KMS-11 (cell line): ENCODE measurements around the gene GREM1.
A peak's percentile ranks its signal among the peaks of the same experiment; 100 is the strongest.

ENCODE experiments used
- H2AFZ ChIP-seq: fragments of 200-600 bp; sonication (generic); 2 replicates; pipeline ENCODE4 v1.6.1; 2016; ENCODE audit warnings: antibody characterized with exemption, mixed run types, low read depth
- H3K27ac ChIP-seq: fragments of 200-600 bp; sonication (generic); 2 replicates; pipeline ENCODE4 v1.6.1; 2016; ENCODE audit warnings: mild to moderate bottlenecking, mixed run types
- H3K27me3 ChIP-seq: fragments of 200-600 bp; sonication (generic); 2 replicates; pipeline ENCODE4 v1.6.1; 2017; ENCODE audit warnings: mild to moderate bottlenecking, low read depth, mixed run types, moderate library complexity; ENCODE audit not compliant: insufficient read depth
- H3K36me3 ChIP-seq: fragments of 200-600 bp; sonication (generic); 2 replicates; pipeline ENCODE4 v1.6.1; 2017; ENCODE audit warnings: mild to moderate bottlenecking, mixed run types; ENCODE audit not compliant: insufficient read depth
- H3K4me1 ChIP-seq: fragments of 200-600 bp; sonication (generic); 2 replicates; pipeline ENCODE4 v1.6.1; 2016; ENCODE audit warnings: mild to moderate bottlenecking, low read depth, mixed run types; ENCODE audit not compliant: poor library complexity, severe bottlenecking
- H3K4me2 ChIP-seq: fragments of 200-600 bp; sonication (generic); 2 replicates; pipeline ENCODE4 v1.7.0; 2016; ENCODE audit warnings: mild to moderate bottlenecking, mixed run types
- H3K4me3 ChIP-seq: fragments of 200-600 bp; sonication (generic); IDR thresholded peaks from 2 replicates; pipeline ENCODE4 v1.6.1; 2017; ENCODE audit warnings: low read depth, low read length, mixed read lengths; ENCODE audit not compliant: insufficient read depth
- H3K79me2 ChIP-seq: fragments of 200-600 bp; sonication (generic); 2 replicates; pipeline ENCODE4 v1.6.1; 2016; ENCODE audit warnings: low read depth, mixed run types; ENCODE audit not compliant: insufficient read depth
- H3K9ac ChIP-seq: fragments of 200-600 bp; sonication (generic); 2 replicates; pipeline ENCODE4 v1.6.1; 2016; ENCODE audit warnings: mild to moderate bottlenecking, mixed run types
- H4K20me1 ChIP-seq: fragments of 200-600 bp; sonication (generic); 2 replicates; pipeline ENCODE4 v1.6.1; 2016; ENCODE audit warnings: mild to moderate bottlenecking, mixed run types; ENCODE audit not compliant: insufficient read depth
- TF ChIP-seq, protein P1 (sequence below): fragments of 200-600 bp; sonication (generic); conservative IDR thresholded peaks from 2 replicates; pipeline ENCODE4 v1.6.1; 2017; ENCODE audit warnings: low read depth, mild to moderate bottlenecking, antibody characterized with exemption, low read length, moderate library complexity, mixed read lengths

GREM1 gene

DNA sequence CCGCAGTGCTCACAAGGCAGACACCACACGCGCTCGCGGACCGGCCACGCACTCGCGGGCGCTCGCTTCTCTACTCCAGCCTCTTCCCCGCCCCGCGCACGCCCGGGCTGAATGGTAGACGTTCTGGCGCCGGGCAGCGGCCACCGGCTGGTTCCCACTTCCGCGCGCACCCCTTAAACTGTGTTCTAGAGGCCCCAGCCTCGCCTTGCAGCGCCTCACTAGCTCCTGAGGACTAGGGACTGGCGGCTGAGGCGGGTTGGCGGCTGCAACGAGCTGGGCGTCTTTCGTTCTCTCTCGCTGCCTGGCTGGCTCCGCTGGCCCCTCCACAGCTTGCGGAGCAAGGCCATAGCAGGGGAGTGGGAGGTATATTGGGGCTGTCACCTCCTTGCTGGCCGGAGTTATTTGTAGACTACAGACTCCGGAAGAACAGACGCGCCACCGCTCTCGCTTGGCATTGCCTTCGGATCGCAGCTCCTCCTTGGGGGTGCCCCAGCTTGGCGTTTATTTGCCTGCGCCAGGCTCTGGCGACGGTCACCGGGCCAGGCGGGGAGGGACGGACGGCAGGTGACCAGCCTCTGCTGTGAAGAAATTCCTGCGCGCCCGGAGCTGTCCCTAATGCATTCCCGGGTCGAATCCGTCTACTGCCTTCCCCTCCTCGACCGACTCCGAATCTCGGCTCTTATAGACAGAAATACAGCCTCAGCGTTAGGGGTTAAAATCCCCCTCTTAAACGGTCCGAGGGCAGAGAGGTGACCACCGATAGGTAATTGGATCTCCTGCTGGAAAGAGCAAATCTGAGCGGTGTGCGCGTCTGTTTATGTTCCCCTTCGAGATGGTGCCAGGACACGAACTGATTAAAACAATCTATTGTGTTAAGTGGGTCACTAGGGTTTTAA, 1.3 kb downstream of the GREM1 start:
- TF ChIP-seq, protein P1, sequence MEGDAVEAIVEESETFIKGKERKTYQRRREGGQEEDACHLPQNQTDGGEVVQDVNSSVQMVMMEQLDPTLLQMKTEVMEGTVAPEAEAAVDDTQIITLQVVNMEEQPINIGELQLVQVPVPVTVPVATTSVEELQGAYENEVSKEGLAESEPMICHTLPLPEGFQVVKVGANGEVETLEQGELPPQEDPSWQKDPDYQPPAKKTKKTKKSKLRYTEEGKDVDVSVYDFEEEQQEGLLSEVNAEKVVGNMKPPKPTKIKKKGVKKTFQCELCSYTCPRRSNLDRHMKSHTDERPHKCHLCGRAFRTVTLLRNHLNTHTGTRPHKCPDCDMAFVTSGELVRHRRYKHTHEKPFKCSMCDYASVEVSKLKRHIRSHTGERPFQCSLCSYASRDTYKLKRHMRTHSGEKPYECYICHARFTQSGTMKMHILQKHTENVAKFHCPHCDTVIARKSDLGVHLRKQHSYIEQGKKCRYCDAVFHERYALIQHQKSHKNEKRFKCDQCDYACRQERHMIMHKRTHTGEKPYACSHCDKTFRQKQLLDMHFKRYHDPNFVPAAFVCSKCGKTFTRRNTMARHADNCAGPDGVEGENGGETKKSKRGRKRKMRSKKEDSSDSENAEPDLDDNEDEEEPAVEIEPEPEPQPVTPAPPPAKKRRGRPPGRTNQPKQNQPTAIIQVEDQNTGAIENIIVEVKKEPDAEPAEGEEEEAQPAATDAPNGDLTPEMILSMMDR: no peak
- H3K79me2 ChIP-seq: no peaks in the 10 kb centered on the region
- no peaks in the 10 kb centered on the region for H3K36me3 ChIP-seq
- H3K9ac ChIP-seq: no peak overlapping the region
- H2AFZ ChIP-seq: no peak overlapping the region
- no peaks in the 10 kb centered on the region for H4K20me1 ChIP-seq
- no peak overlapping the region for H3K27ac ChIP-seq
- no peaks in the 10 kb centered on the region for H3K27me3 ChIP-seq
- H3K4me3 ChIP-seq: no peak overlapping the region
- peaks cover 30% of the 10 kb centered on the region for H3K4me1 ChIP-seq
- no peak overlapping the region for H3K4me2 ChIP-seq

DNA sequence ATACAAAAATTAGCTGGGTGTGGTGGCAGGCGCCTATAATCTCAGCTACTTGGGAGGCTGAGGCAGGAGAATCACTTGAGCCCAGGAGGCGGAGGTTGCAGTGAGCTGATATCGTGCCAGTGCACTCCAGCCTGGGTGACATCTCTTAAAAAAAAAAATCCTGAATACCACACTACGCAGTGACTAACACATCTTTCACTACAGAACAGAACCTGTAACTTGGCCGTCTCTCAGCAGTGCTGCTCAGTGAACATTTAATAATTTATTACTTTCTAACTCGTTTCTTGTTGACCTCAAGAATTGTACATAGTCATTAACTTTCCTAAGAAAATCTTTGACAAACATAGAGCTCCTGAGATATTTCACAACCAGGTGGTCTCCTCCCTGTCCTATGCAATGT, 3.8 kb downstream of the GREM1 start:
- Histone ChIP-seq H3K27me3 (no peaks in the 10 kb centered on the region), H3K4me1 (peaks cover 36% of the 10 kb centered on the region), H3K27ac (no peak overlapping the region), H4K20me1 (no peaks in the 10 kb centered on the region), H2AFZ (no peak overlapping the region), H3K9ac (no peak overlapping the region), H3K4me2 (no peak overlapping the region; the same call in 1 of the 2 replicates), H3K79me2 (no peaks in the 10 kb centered on the region), H3K36me3 (no peaks in the 10 kb centered on the region), H3K4me3 (no peak overlapping the region)
- TF ChIP-seq, protein P1: no peak

DNA sequence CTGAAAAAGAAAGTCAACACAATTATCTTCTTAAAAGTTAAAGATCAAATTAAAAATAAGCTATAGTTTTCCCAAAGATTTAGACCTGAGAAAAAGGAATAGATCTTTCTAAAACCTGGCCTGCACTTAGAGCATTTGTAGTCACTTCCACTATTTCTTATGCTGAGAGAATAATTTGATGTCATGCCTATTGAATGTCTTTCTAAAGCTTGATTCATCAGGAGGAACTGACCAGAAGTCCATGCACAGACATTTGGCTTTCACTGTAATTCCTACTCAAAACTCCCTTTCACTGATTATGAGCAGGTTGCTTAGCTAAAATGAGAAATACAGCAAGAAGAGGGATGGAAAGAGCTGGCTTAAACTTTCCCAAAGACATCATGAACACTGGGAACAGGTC, 4.3 kb downstream of the GREM1 start:
- Histone ChIP-seq H3K79me2 (no peaks in the 10 kb centered on the region), H3K36me3 (no peaks in the 10 kb centered on the region), H3K4me1 (peaks cover 36% of the 10 kb centered on the region), H3K27me3 (no peaks in the 10 kb centered on the region), H3K9ac (no peak overlapping the region), H3K27ac (no peak overlapping the region; the same call in 1 of the 2 replicates), H3K4me3 (no peak overlapping the region), H2AFZ (no peak overlapping the region), H3K4me2 (peak overlapping the region; percentile 91; the same call in 1 of the 2 replicates), H4K20me1 (no peaks in the 10 kb centered on the region)
- TF ChIP-seq, protein P1: no peak

DNA sequence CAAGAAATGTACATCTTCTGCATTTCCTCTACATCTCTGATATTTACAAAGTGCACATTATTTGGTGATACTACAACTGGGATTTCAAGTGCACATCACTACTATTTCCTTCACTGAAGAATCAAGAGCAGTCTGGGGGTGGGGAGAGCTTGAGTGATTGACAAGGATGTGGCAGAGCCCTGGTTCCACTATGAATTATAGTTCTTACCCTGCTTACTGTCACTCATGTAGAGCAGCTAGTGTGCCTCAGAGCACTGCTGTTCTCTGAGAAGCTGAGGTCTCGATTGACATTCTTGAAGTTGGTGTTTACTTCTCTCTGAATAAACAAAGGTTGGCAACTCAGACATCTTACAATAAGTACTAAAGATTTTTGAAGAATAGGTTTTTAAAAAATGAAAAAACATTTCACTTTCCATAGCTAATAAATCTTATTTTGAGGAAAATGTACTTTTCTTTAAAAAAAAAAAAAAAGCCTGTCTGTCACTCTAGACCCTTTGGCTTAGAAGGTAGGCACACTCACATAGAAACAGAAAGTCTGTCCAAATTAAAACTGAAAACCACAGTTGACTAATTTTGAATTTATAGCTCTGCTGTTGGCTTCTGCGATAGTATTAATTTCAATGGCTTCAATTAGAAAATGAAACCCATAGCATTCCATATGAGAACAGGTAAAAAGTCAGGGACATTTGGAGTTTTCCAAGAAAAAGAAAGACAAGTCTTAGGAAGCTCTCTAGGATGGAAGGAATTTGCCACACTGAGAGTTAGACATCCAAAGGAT, 5.6 kb downstream of the GREM1 start:
- Histone ChIP-seq H3K79me2 (no peaks in the 10 kb centered on the region), H2AFZ (peak overlapping the region; percentile 31), H4K20me1 (no peaks in the 10 kb centered on the region), H3K4me1 (peaks cover 36% of the 10 kb centered on the region), H3K27me3 (no peaks in the 10 kb centered on the region), H3K27ac (peak overlapping the region; percentile 33), H3K4me3 (no peak overlapping the region), H3K36me3 (no peaks in the 10 kb centered on the region), H3K4me2 (peak overlapping the region; percentile 91), H3K9ac (no peak overlapping the region; the same call in 1 of the 2 replicates)
- TF ChIP-seq, protein P1: no peak
